ENCODE results near the gene MADCAM1. TPM values are rescaled to one million over a fixed set of nuclear protein-coding genes. Genes with fewer than 3 reads are reported as not detected.

Gene MADCAM1
- total RNA-seq, 1 donor from 2014 or later: 0.92 TPM

DNA sequence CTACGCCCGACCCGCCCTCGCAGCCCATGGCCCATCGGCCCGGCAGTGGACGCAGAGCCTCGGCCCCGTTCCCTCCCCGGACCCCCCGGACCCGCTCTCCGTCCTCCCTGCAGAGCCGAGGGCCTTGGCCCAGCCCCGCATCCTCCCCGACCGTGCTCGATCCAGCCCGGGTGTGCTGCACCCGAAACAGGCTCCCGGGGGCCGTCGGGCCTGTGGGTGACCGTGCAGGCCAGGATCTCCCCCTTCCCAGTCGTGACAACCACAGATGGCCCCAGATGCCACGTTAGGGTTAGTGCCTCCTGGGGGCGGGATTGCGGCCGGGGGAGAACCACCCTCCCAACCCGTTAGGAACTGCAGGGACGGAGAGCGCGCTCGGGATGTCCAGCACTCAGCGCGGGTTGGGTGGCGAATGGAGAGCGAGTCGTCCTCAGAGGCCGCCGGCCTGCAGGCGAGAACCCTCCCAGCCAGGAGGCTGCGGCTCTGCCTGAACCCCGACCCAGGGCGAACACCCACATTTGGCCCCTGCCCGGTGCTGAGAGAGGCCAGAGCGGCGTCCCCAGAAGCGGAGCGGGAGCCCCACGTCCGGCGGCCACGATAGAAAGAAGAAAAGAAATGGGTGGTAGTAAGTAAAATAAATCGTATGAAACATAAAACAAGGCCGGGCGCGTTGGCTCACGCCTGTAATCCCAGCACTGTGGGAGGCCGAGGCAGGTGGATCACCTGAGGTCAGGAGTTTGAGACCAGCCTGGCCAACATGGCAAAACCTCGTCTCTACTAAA is 6.7 kb upstream of the MADCAM1 start:
- Histone ChIP-seq H3K27ac (peak overlapping the region; percentile 97), H3K9me3 (no peaks in the 10 kb centered on the region), H3K4me1 (peaks cover 8% of the 10 kb centered on the region), H3K4me3 (peak overlapping the region; percentile 95), H3K27me3 (ENCODE audit: low read depth) (peaks cover 15% of the 10 kb centered on the region), H3K36me3 (no peaks in the 10 kb centered on the region)
- TF ChIP-seq, protein P1, sequence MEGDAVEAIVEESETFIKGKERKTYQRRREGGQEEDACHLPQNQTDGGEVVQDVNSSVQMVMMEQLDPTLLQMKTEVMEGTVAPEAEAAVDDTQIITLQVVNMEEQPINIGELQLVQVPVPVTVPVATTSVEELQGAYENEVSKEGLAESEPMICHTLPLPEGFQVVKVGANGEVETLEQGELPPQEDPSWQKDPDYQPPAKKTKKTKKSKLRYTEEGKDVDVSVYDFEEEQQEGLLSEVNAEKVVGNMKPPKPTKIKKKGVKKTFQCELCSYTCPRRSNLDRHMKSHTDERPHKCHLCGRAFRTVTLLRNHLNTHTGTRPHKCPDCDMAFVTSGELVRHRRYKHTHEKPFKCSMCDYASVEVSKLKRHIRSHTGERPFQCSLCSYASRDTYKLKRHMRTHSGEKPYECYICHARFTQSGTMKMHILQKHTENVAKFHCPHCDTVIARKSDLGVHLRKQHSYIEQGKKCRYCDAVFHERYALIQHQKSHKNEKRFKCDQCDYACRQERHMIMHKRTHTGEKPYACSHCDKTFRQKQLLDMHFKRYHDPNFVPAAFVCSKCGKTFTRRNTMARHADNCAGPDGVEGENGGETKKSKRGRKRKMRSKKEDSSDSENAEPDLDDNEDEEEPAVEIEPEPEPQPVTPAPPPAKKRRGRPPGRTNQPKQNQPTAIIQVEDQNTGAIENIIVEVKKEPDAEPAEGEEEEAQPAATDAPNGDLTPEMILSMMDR (IDR thresholded peaks at IDR 0.05): no peak
- ATAC-seq (peak; percentile 47 to 56), DNase-seq (no peak)
- intact Hi-C loops (cut with DNase I): no loop called here

- no peak overlapping the region for H3K4me3 ChIP-seq
- intact Hi-C loops (cut with DNase I): no loop called here
- peaks cover 12% of the 10 kb centered on the region for H3K27me3 ChIP-seq (ENCODE audit: low read depth)
- no peak overlapping the region for H3K27ac ChIP-seq
- TF ChIP-seq, protein P1 (IDR thresholded peaks at IDR 0.05): no peak
- H3K4me1 ChIP-seq: peaks cover 8% of the 10 kb centered on the region
- H3K9me3 ChIP-seq: no peaks in the 10 kb centered on the region
- ATAC-seq (no peak), DNase-seq (no peak)
- H3K36me3 ChIP-seq: no peaks in the 10 kb centered on the region
Observed at GRCh38 chr19:491146-491741, 5.0 kb upstream of the MADCAM1 start.

GRCh38 chr19:492091-492531 is 4.2 kb upstream of the MADCAM1 start:
- H3K9me3 ChIP-seq: no peaks in the 10 kb centered on the region
- H3K36me3 ChIP-seq: no peaks in the 10 kb centered on the region
- ATAC-seq (no peak), DNase-seq (no peak)
- intact Hi-C loops (cut with DNase I): no loop called here
- H3K4me1 ChIP-seq: peaks cover 8% of the 10 kb centered on the region
- H3K27ac ChIP-seq: no peak overlapping the region
- peaks cover 13% of the 10 kb centered on the region for H3K27me3 ChIP-seq (ENCODE audit: low read depth)
- no peak overlapping the region for H3K4me3 ChIP-seq
- TF ChIP-seq, protein P1 (IDR thresholded peaks at IDR 0.05): no peak

GRCh38 chr19:493391-494170 is 2.7 kb upstream of the MADCAM1 start:
- Histone ChIP-seq H3K9me3 (no peaks in the 10 kb centered on the region), H3K36me3 (no peaks in the 10 kb centered on the region), H3K27me3 (ENCODE audit: low read depth) (peaks cover 26% of the 10 kb centered on the region), H3K27ac (no peak overlapping the region), H3K4me3 (no peak overlapping the region), H3K4me1 (peaks cover 8% of the 10 kb centered on the region)
- DNase-seq (no peak), ATAC-seq (no peak)
- intact Hi-C loops (cut with DNase I): no loop called here
- TF ChIP-seq, protein P1 (IDR thresholded peaks at IDR 0.05): no peak

GRCh38 chr19:494171-495080 is 1.9 kb upstream of the MADCAM1 start:
- no peaks in the 10 kb centered on the region for H3K36me3 ChIP-seq
- no peaks in the 10 kb centered on the region for H3K9me3 ChIP-seq
- TF ChIP-seq, protein P1 (IDR thresholded peaks at IDR 0.05): no peak
- H3K4me3 ChIP-seq: no peak overlapping the region
- no peak for ATAC-seq
- H3K27ac ChIP-seq: no peak overlapping the region
- peaks cover 35% of the 10 kb centered on the region for H3K27me3 ChIP-seq (ENCODE audit: low read depth)
- intact Hi-C loops (cut with DNase I): no loop called here
- H3K4me1 ChIP-seq: peaks cover 8% of the 10 kb centered on the region
- no peak for DNase-seq

Measured in lower lobe of right lung (tissue), 2 donors.